H1 (cell line): ENCODE data around the gene CPXM2. TPM values are rescaled to one million over a fixed set of nuclear protein-coding genes. Genes with fewer than 3 reads are reported as not detected.

Experiments
- ASH2L ChIP-seq: fragments of 200-600, 300-600 bp; sonication (generic); IDR thresholded peaks from one replicate; pipeline ENCODE4 v1.7.1; 2017; ENCODE audit warnings: low read length
- CREB1 ChIP-seq: IDR thresholded peaks from 2 replicates; pipeline ENCODE4 v1.6.1; 2012; ENCODE audit warnings: inconsistent platforms
- SAP30 ChIP-seq: fragments of 300-600 bp; sonication (generic); IDR thresholded peaks from 2 replicates; pipeline ENCODE4 v1.7.1; 2012; ENCODE audit warnings: low read length, moderate library complexity, mild to moderate bottlenecking, inconsistent platforms; ENCODE audit not compliant: insufficient read depth, insufficient replicate concordance
- polyA plus RNA-seq, 7 experiments: library from polyadenylated mRNA; depleted of rRNA in 3 of 7; stranded (reverse) in 5 of 7; unstranded in 2 of 7; fragments of >200 nt in 5 of 7; fragments of 200-250 nt in 2 of 7; gene quantifications; 1 replicate in 5 of 7; 2 replicates in 1 of 7; 4 replicates in 1 of 7; pipeline versions ENCODE4 v1.2.1 to v1.2.3, GENCODE V29; 2011 to 2013; ENCODE audit warnings: missing spikeins in 2 of 7, mixed read lengths in 2 of 7
- total RNA-seq: library from RNA; stranded (reverse); fragmentation: NEBNext Ultra II Directional; extraction: Animal tissue kit (Norgen Biotek cat#: 25700); gene quantifications from 2 replicates; pipeline ENCODE4 v1.2.1, GENCODE V29; 2021

Gene CPXM2
- total and polyA plus RNA-seq, 2 of the 8 experiments (the other 6 are each of a cell fraction or from before 2014, with no cell fraction given): 2.4 to 2.9 TPM

GRCh38 chr10:123781956-123782500, 109.6 kb downstream of the CPXM2 start (continued):
- no peak for TF ChIP-seq SAP30
- no peak for TF ChIP-seq CREB1
- TF ChIP-seq ASH2L: no peak
